ENCODE measurements around the gene CAPN14.

Gene CAPN14

GRCh38 chr2:31222071-31222470, 4.8 kb upstream of the CAPN14 start:
- TF ChIP-seq CTCF (IDR thresholded peaks at IDR 0.05), result no peak
- H3K4me1 ChIP-seq (ENCODE audit: control insufficient read depth in 1 of 2, insufficient read depth in 1 of 2, low read depth in 1 of 2, low read length in 1 of 2), result peaks cover 10 to 18% of the 10 kb centered on the region in 2 experiments
- no peak overlapping the region for H3K4me3 ChIP-seq (ENCODE audit: low read depth in 1 of 2, low read length in 1 of 2)
- no peaks in the 10 kb centered on the region for H3K36me3 ChIP-seq
- H3K27ac ChIP-seq, result no peak overlapping the region
- H3K9me3 ChIP-seq, result no peaks in the 10 kb centered on the region
- no peaks in the 10 kb centered on the region for H3K27me3 ChIP-seq

- H3K27me3 ChIP-seq, result no peaks in the 10 kb centered on the region
- TF ChIP-seq CTCF (IDR thresholded peaks at IDR 0.05), result no peak
- H3K36me3 ChIP-seq, result no peaks in the 10 kb centered on the region
- no peak overlapping the region for H3K4me3 ChIP-seq (ENCODE audit: low read depth in 1 of 2, low read length in 1 of 2)
- peaks cover 10 to 18% of the 10 kb centered on the region in 2 experiments for H3K4me1 ChIP-seq (ENCODE audit: control insufficient read depth in 1 of 2, insufficient read depth in 1 of 2, low read depth in 1 of 2, low read length in 1 of 2)
- no peaks in the 10 kb centered on the region for H3K9me3 ChIP-seq
- no peak overlapping the region for H3K27ac ChIP-seq
Measured at GRCh38 chr2:31221544-31221943, 4.2 kb upstream of the CAPN14 start.

- no peak for TF ChIP-seq CTCF (IDR thresholded peaks at IDR 0.05)
- H3K36me3 ChIP-seq, result no peaks in the 10 kb centered on the region
- H3K4me1 ChIP-seq (ENCODE audit: control insufficient read depth in 1 of 2, insufficient read depth in 1 of 2, low read depth in 1 of 2, low read length in 1 of 2), result peaks cover 10 to 18% of the 10 kb centered on the region in 2 experiments
- no peaks in the 10 kb centered on the region for H3K9me3 ChIP-seq
- no peak overlapping the region for H3K4me3 ChIP-seq (ENCODE audit: low read depth in 1 of 2, low read length in 1 of 2)
- no peak overlapping the region for H3K27ac ChIP-seq
- no peaks in the 10 kb centered on the region for H3K27me3 ChIP-seq
Measured at GRCh38 chr2:31219131-31219969, 2.0 kb upstream of the CAPN14 start.

GRCh38 chr2:31216734-31217133, 581 bp downstream of the CAPN14 start:
- no peak overlapping the region for H3K27ac ChIP-seq
- H3K4me3 ChIP-seq (ENCODE audit: low read depth in 1 of 2, low read length in 1 of 2), result no peak overlapping the region
- H3K4me1 ChIP-seq (ENCODE audit: control insufficient read depth in 1 of 2, insufficient read depth in 1 of 2, low read depth in 1 of 2, low read length in 1 of 2), result peaks cover 7 to 14% of the 10 kb centered on the region in 2 experiments
- no peaks in the 10 kb centered on the region for H3K36me3 ChIP-seq
- H3K27me3 ChIP-seq, result no peaks in the 10 kb centered on the region
- TF ChIP-seq CTCF (IDR thresholded peaks at IDR 0.05), result no peak
- no peaks in the 10 kb centered on the region for H3K9me3 ChIP-seq

GRCh38 chr2:31214444-31214915, 2.8 kb downstream of the CAPN14 start:
- H3K4me1 ChIP-seq (ENCODE audit: control insufficient read depth in 1 of 2, insufficient read depth in 1 of 2, low read depth in 1 of 2, low read length in 1 of 2), result peaks cover 0 to 6% of the 10 kb centered on the region in 2 experiments
- no peaks in the 10 kb centered on the region for H3K9me3 ChIP-seq
- H3K36me3 ChIP-seq, result no peaks in the 10 kb centered on the region
- H3K27me3 ChIP-seq, result no peaks in the 10 kb centered on the region
- no peak overlapping the region for H3K27ac ChIP-seq
- no peak overlapping the region for H3K4me3 ChIP-seq (ENCODE audit: low read depth in 1 of 2, low read length in 1 of 2)
- TF ChIP-seq CTCF (IDR thresholded peaks at IDR 0.05), result no peak
